Measurements from ENCODE around the gene CFAP20DC.

CFAP20DC gene

DNA sequence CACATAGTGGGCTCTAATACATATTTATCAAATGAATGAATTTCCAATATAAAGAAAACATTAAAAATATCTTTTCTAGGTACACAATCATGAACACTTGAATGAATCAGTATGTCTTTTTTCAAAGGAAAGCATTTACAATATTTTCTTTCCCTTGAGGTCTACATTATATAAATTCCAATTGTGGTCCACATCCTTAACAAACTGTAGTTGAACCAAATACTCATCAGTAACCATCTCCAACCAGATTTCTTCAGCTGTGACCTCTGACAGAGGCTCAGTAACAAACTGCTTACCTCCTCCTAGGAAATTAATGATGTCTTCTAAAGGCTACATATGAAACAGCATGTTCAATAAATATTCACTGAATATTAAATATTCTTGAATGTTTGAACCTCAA, 58.8 kb downstream of the CFAP20DC start:
- TF ChIP-seq BCL11B (tag by site-specific recombination; IDR thresholded peaks at IDR 0.05; ENCODE audit: low read depth) (no peak), ZNF792 (tag by site-specific recombination; IDR thresholded peaks at IDR 0.05) (no peak), ZNF19 (tag by site-specific recombination; IDR thresholded peaks at IDR 0.05; ENCODE audit: low read depth) (no peak), ZNF530 (tag by site-specific recombination; IDR thresholded peaks at IDR 0.05; ENCODE audit: low read depth) (no peak), ZXDB (tag by site-specific recombination; IDR thresholded peaks at IDR 0.05) (no peak), ZNF239 (tag by site-specific recombination; IDR thresholded peaks at IDR 0.05) (no peak), SP2 (tag by site-specific recombination; IDR thresholded peaks at IDR 0.05) (no peak), ZNF433 (tag by site-specific recombination; IDR thresholded peaks at IDR 0.05; ENCODE audit: low read depth) (no peak)
- TF ChIP-seq, protein P1, sequence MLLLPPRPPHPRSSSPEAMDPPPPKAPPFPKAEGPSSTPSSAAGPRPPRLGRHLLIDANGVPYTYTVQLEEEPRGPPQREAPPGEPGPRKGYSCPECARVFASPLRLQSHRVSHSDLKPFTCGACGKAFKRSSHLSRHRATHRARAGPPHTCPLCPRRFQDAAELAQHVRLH (tag by site-specific recombination; IDR thresholded peaks at IDR 0.05), result no peak
- TF ChIP-seq, protein P2, sequence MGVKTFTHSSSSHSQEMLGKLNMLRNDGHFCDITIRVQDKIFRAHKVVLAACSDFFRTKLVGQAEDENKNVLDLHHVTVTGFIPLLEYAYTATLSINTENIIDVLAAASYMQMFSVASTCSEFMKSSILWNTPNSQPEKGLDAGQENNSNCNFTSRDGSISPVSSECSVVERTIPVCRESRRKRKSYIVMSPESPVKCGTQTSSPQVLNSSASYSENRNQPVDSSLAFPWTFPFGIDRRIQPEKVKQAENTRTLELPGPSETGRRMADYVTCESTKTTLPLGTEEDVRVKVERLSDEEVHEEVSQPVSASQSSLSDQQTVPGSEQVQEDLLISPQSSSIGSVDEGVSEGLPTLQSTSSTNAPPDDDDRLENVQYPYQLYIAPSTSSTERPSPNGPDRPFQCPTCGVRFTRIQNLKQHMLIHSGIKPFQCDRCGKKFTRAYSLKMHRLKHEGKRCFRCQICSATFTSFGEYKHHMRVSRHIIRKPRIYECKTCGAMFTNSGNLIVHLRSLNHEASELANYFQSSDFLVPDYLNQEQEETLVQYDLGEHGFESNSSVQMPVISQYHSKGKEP (tag by site-specific recombination; IDR thresholded peaks at IDR 0.05), result no peak
- TF ChIP-seq, protein P3, sequence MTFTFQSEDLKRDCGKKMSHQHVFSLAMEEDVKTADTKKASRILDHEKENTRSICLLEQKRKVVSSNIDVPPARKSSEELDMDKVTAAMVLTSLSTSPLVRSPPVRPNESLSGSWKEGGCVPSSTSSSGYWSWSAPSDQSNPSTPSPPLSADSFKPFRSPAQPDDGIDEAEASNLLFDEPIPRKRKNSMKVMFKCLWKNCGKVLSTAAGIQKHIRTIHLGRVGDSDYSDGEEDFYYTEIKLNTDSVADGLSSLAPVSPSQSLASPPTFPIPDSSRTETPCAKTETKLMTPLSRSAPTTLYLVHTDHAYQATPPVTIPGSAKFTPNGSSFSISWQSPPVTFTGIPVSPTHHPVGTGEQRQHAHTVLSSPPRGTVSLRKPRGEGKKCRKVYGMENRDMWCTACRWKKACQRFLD (tag by site-specific recombination; IDR thresholded peaks at IDR 0.05), result no peak
- TF ChIP-seq, protein P4, sequence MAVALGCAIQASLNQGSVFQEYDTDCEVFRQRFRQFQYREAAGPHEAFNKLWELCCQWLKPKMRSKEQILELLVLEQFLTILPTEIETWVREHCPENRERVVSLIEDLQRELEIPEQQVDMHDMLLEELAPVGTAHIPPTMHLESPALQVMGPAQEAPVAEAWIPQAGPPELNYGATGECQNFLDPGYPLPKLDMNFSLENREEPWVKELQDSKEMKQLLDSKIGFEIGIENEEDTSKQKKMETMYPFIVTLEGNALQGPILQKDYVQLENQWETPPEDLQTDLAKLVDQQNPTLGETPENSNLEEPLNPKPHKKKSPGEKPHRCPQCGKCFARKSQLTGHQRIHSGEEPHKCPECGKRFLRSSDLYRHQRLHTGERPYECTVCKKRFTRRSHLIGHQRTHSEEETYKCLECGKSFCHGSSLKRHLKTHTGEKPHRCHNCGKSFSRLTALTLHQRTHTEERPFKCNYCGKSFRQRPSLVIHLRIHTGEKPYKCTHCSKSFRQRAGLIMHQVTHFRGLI (tag by site-specific recombination; IDR thresholded peaks at IDR 0.05), result no peak
- TF ChIP-seq, protein P5, sequence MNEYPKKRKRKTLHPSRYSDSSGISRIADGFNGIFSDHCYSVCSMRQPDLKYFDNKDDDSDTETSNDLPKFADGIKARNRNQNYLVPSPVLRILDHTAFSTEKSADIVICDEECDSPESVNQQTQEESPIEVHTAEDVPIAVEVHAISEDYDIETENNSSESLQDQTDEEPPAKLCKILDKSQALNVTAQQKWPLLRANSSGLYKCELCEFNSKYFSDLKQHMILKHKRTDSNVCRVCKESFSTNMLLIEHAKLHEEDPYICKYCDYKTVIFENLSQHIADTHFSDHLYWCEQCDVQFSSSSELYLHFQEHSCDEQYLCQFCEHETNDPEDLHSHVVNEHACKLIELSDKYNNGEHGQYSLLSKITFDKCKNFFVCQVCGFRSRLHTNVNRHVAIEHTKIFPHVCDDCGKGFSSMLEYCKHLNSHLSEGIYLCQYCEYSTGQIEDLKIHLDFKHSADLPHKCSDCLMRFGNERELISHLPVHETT (tag by site-specific recombination; IDR thresholded peaks at IDR 0.05), result no peak
- TF ChIP-seq, protein P6, sequence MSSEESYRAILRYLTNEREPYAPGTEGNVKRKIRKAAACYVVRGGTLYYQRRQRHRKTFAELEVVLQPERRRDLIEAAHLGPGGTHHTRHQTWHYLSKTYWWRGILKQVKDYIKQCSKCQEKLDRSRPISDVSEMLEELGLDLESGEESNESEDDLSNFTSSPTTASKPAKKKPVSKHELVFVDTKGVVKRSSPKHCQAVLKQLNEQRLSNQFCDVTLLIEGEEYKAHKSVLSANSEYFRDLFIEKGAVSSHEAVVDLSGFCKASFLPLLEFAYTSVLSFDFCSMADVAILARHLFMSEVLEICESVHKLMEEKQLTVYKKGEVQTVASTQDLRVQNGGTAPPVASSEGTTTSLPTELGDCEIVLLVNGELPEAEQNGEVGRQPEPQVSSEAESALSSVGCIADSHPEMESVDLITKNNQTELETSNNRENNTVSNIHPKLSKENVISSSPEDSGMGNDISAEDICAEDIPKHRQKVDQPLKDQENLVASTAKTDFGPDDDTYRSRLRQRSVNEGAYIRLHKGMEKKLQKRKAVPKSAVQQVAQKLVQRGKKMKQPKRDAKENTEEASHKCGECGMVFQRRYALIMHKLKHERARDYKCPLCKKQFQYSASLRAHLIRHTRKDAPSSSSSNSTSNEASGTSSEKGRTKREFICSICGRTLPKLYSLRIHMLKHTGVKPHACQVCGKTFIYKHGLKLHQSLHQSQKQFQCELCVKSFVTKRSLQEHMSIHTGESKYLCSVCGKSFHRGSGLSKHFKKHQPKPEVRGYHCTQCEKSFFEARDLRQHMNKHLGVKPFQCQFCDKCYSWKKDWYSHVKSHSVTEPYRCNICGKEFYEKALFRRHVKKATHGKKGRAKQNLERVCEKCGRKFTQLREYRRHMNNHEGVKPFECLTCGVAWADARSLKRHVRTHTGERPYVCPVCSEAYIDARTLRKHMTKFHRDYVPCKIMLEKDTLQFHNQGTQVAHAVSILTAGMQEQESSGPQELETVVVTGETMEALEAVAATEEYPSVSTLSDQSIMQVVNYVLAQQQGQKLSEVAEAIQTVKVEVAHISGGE (tag by site-specific recombination; conservative IDR thresholded peaks at IDR 0.05; ENCODE audit: low read depth), result no peak
- H3K27ac ChIP-seq (ENCODE audit: extremely low read depth, low read depth, low read length), result no peak overlapping the region
- H3K4me3 ChIP-seq (ENCODE audit: low read depth, low read length), result no peak overlapping the region
- POLR2A ChIA-PET, result no interaction called here
- CTCF ChIA-PET, result interaction anchor here (0.7 kb wide), 1 partner anchor 147 kb away, joined by 3 read pairs; no protein-coding TSS in a partner anchor
- H3K36me3 ChIP-seq (ENCODE audit: control insufficient read depth in 2 of 2, insufficient read depth in 1 of 2, low read length in 2 of 2), result no peaks in the 10 kb centered on the region
- no peaks in the 10 kb centered on the region for H3K4me1 ChIP-seq (ENCODE audit: control insufficient read depth, insufficient read depth, low read length)
- H3K9me3 ChIP-seq (ENCODE audit: control insufficient read depth, insufficient read depth, low read depth, low read length), result no peaks in the 10 kb centered on the region

DNA sequence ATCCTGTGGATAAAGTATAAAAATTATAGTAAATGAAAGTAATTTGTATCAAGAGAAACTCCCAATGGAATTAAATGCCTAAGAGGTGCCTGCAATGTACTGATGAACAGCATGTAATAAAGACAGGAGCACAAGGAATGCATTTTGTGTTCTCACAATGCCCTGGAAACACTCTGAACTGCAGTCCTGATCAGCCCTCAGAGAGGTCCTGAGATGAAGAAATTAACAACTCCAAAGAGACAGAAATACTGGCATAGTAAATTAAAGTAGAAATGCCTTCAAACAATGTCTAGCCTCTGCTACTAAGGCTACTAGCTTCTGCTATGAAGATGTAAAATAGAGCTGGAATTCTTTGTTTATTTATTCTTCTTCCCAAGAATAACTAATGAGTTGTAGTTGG, 59.9 kb downstream of the CFAP20DC start:
- H3K4me1 ChIP-seq (ENCODE audit: control insufficient read depth, insufficient read depth, low read length), result no peaks in the 10 kb centered on the region
- no peak overlapping the region for H3K27ac ChIP-seq (ENCODE audit: extremely low read depth, low read depth, low read length)
- no peaks in the 10 kb centered on the region for H3K36me3 ChIP-seq (ENCODE audit: control insufficient read depth in 2 of 2, insufficient read depth in 1 of 2, low read length in 2 of 2)
- no peak overlapping the region for H3K4me3 ChIP-seq (ENCODE audit: low read depth, low read length)
- CTCF ChIA-PET, result interaction anchor here (0.9 kb wide), 2 partner anchors 10 to 165 kb away, joined by 3 to 4 read pairs; no protein-coding TSS in a partner anchor
- POLR2A ChIA-PET, result no interaction called here
- no peaks in the 10 kb centered on the region for H3K9me3 ChIP-seq (ENCODE audit: control insufficient read depth, insufficient read depth, low read depth, low read length)
- TF ChIP-seq, protein P7, sequence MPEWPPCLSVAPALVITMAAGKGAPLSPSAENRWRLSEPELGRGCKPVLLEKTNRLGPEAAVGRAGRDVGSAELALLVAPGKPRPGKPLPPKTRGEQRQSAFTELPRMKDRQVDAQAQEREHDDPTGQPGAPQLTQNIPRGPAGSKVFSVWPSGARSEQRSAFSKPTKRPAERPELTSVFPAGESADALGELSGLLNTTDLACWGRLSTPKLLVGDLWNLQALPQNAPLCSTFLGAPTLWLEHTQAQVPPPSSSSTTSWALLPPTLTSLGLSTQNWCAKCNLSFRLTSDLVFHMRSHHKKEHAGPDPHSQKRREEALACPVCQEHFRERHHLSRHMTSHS (tag by site-specific recombination; IDR thresholded peaks at IDR 0.05), result no peak
- no peak for TF ChIP-seq ZFP37 (tag by site-specific recombination; IDR thresholded peaks at IDR 0.05)
- no peak for TF ChIP-seq GFI1B (tag by site-specific recombination; IDR thresholded peaks at IDR 0.05)
- TF ChIP-seq ZNF132 (tag by site-specific recombination; IDR thresholded peaks at IDR 0.05; ENCODE audit: borderline replicate concordance), result no peak
- no peak for TF ChIP-seq ZNF707 (tag by site-specific recombination; IDR thresholded peaks at IDR 0.05)
- no peak for TF ChIP-seq ZNF596 (tag by site-specific recombination; IDR thresholded peaks at IDR 0.05)
- TF ChIP-seq ZNF501 (tag by site-specific recombination; IDR thresholded peaks at IDR 0.05), result no peak
- no peak for TF ChIP-seq ZNF654 (tag by site-specific recombination; IDR thresholded peaks at IDR 0.05; ENCODE audit: low read depth)
- no peak for TF ChIP-seq ZNF768 (tag by site-specific recombination; IDR thresholded peaks at IDR 0.05)
- TF ChIP-seq IKZF3 (tag by site-specific recombination; IDR thresholded peaks at IDR 0.05), result no peak
- TF ChIP-seq ZNF394 (tag by site-specific recombination; IDR thresholded peaks at IDR 0.05; ENCODE audit: borderline replicate concordance), result no peak

Measured in HEK293 (cell line).